ENCODE results near the gene OR10H1. TPM values are rescaled to one million over a fixed set of nuclear protein-coding genes. Genes with fewer than 3 reads are reported as not detected.
"Not testable (repeated sequence)": the region's sequence is repeated elsewhere in the genome, so short reads cannot be mapped to it uniquely, and the experiment has no call there.

Gene OR10H1
- total RNA-seq, 1 donor from 2014 or later = not detected

DNA sequence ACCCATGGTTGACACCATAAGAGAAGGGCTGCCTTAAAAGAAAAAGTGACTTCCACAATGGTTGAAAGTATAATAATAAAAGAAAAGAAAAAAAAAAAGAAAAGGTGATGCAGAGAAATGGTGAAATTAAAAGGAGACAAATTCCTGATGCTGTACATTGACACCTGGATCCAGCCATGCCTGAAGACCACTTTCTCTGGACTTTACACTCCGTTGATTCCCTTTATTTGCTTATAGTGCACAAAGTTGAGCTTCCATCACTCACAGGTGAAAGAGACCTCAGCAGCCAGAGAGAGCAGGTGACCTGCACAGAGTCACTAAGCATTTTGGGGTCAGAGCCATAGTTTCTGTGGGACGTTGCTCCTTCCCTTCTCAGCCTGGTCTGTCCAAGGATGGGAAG is 40.2 kb downstream of the OR10H1 start:
- no peak for DNase-seq (ENCODE audit: low read depth in 2 of 2)

DNA sequence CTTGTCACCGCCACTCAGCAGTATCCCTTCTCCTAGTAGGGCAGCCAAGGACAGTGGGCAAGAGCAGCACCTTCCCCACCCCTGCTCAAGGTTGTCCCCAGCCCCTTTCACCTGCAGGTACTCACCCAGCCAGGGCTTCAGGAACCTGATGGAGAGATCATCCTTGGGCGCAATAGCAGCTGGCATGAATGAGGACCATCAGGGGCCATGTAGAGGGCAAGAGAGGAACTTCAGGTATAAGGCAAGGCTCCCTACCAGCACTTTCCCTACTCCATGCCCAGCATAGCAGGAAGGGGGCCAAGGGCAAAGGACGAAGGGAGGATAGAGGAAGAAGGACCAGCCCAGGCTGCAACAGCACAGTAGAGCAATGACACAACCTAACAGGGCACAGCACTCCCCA is 41.3 kb downstream of the OR10H1 start:
- not testable (repeated sequence) for DNase-seq (ENCODE audit: low read depth in 2 of 2)

DNA sequence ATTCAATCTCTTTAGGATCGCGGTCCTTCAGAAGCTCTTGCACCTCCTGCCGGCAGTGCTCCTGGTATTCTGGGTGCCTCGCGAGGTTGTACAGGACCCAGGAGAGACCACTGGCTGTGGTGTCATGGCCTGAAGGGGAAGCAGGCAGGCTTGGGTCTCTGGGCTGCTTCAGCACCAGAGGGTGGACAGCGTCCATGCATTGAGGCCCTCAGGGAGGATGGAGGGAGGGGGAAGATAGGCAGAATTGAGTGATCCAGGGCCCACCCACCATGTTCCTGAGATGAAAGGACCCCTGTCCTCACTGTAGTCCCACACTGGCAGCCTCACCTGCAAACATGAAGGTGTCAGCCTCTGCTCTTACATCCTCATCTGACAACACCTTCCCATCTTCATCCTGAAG is 45.9 kb downstream of the OR10H1 start:
- no peak for DNase-seq (ENCODE audit: low read depth in 2 of 2)

DNA sequence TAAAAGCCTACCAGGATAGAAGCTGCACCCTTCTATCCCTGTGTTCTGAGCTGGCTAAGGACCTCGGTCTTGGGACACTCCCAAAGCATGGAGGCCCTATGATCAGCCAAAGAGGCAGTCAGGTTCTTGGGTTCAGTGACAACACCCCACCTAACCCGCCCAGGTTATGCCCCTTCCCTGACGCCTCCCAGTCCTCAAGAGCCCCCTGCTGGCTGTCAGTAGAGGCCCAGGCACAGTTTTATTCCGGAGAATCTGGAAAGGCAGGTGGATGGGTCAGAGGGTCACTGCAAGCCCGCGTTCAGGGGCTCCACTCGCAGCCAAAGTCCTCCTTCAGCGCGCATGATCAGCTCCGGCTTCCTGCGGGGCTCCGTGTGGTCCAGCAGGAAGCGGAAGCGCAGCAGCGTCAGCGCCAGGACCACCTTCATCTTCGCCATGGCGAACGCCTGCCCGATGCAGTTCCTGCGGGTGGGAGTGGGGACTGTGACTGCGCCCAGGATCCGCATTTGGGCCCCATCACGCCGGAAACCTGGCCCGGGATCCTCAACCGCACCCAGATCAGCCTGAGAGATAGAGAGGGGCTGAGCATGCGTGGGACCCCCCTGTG is 55.4 kb downstream of the OR10H1 start:
- DNase-seq (ENCODE audit: low read depth in 2 of 2) = no peak

DNA sequence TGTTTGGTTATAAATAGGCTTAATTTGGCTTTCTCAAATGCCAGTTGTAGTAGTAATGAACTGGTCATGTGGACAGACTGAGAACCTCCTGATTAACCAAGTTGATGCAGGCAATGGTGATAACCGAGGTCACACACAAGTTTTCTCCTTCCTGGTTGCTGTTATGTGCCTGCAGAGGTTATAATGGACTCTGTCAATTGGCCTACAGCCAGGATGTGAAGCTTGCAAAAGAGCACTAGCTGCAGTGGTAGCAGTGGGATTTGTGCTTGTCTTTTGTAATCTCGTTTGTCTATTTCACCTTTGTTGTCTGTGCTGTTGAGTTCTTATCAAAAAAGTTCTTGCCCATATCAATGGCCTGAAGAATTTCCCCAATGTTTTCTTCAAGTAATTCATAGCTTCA is 57.1 kb downstream of the OR10H1 start:
- DNase-seq (ENCODE audit: low read depth in 2 of 2) = no peak

Other genes starting within 250 kb of the OR10H1 start
- not detected in 2 replicates for gene CYP4F8, start 200.4 kb downstream of the OR10H1 start, total RNA-seq
- gene CYP4F3, start 174.8 kb downstream of the OR10H1 start, total RNA-seq = not detected in 2 replicates
- gene CYP4F12, start 142.6 kb downstream of the OR10H1 start, total RNA-seq = not detected in 2 replicates
- gene OR10H2, start 87.6 kb downstream of the OR10H1 start, total RNA-seq = not detected in 2 replicates
- not detected in 2 replicates for gene OR10H3, start 77.7 kb downstream of the OR10H1 start, total RNA-seq
- gene OR10H5, start 28.0 kb downstream of the OR10H1 start, total RNA-seq = not detected in 2 replicates
- gene CYP4F2, start 82.4 kb upstream of the OR10H1 start, total RNA-seq = 0.22 TPM in 1 of 2 replicates, not detected in the other
- gene CYP4F11, start 118.9 kb upstream of the OR10H1 start, total RNA-seq = not detected in 2 replicates
- gene OR10H4, start 133.3 kb upstream of the OR10H1 start, total RNA-seq = not detected in 2 replicates

All from lung microvascular endothelial cell (primary cell).